ENCODE results near the gene UNC119. TPM values are rescaled to one million over a fixed set of nuclear protein-coding genes. Genes with fewer than 3 reads are reported as not detected.

UNC119 gene
- polyA plus RNA-seq, 3 donors: 77.5 to 189 (median 80.2) TPM

DNA sequence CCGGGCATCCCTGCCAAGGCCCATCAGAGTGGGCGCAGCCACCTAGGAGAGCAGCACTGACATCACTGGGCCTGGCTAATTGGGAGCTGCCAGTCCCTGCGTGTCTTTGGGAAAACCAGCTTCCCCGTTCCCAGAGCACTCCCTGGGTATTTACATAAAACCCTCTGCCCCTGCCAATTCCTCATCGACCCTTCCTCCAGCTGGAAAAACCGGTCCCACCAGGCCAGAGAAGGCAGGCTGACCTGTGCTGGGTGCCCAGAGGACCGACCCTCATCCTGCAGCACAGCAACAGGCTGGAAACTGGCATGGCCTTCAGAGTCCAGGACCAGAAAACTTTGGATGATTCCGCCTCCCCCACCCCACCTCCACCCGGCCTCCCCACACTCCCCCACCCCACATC lies 54.5 kb downstream of the UNC119 start:
- Mint-ChIP-seq H3K27me3 (ENCODE audit: low read depth in 3 of 3) (peaks cover 1 to 3% (median 3%) of the 10 kb centered on the region in 3 donors), H3K36me3 (no peaks in the 10 kb centered on the region), H3K27ac (no peak overlapping the region), H3K9me3 (peaks cover 0 to 2% (median 0%) of the 10 kb centered on the region in 7 donors), H3K4me3 (no peak overlapping the region), H3K4me1 (peaks cover 1% of the 10 kb centered on the region)
- Histone ChIP-seq H3K4me1 (ENCODE audit: control insufficient read depth in 1 of 2, insufficient read depth in 2 of 2, low read length in 2 of 2) (no peaks in the 10 kb centered on the region), H4K20me1 (ENCODE audit: insufficient read depth, low read length) (no peaks in the 10 kb centered on the region), H3K4me3 (replicated peaks in 1 of 3; ENCODE audit: low read depth in 2 of 3, low read length in 3 of 3) (no peak overlapping the region), H2AFZ (ENCODE audit: insufficient read depth, low read depth, low read length, poor library complexity, severe bottlenecking) (no peak overlapping the region), H3K27me3 (ENCODE audit: control insufficient read depth in 2 of 2, insufficient read depth in 2 of 2, low read length in 2 of 2) (no peaks in the 10 kb centered on the region), H3K27ac (ENCODE audit: low read depth in 1 of 2, low read length in 2 of 2) (no peak overlapping the region), H3K9me3 (replicated peaks in 1 of 2; ENCODE audit: control insufficient read depth in 1 of 2, insufficient read depth in 1 of 2, low read length in 2 of 2) (no peaks in the 10 kb centered on the region), H3K9ac (ENCODE audit: insufficient read depth, low read length, poor library complexity, severe bottlenecking) (no peak overlapping the region), H3K36me3 (replicated peaks in 1 of 2; ENCODE audit: control insufficient read depth in 1 of 2, insufficient read depth in 2 of 2, low read length in 2 of 2) (no peaks in the 10 kb centered on the region), H3K4me2 (replicated peaks; ENCODE audit: extremely low read depth, low read length, poor library complexity, severe bottlenecking) (no peak overlapping the region), H3K79me2 (ENCODE audit: insufficient read depth, low read length) (no peaks in the 10 kb centered on the region)
- WGBS (ENCODE audit: insufficient coverage): 85% methylated on average over 7 of the region's 9 CpGs
- intact Hi-C loops (cut with micrococcal nuclease): no loop called here
- DNase-seq: no peak
- TF ChIP-seq, protein P1, sequence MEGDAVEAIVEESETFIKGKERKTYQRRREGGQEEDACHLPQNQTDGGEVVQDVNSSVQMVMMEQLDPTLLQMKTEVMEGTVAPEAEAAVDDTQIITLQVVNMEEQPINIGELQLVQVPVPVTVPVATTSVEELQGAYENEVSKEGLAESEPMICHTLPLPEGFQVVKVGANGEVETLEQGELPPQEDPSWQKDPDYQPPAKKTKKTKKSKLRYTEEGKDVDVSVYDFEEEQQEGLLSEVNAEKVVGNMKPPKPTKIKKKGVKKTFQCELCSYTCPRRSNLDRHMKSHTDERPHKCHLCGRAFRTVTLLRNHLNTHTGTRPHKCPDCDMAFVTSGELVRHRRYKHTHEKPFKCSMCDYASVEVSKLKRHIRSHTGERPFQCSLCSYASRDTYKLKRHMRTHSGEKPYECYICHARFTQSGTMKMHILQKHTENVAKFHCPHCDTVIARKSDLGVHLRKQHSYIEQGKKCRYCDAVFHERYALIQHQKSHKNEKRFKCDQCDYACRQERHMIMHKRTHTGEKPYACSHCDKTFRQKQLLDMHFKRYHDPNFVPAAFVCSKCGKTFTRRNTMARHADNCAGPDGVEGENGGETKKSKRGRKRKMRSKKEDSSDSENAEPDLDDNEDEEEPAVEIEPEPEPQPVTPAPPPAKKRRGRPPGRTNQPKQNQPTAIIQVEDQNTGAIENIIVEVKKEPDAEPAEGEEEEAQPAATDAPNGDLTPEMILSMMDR (IDR thresholded peaks at IDR 0.05): no peak

Other genes starting within 250 kb of the UNC119 start
- gene TMEM97, start 233.4 kb downstream of the UNC119 start, polyA plus RNA-seq: 1 to 10 TPM; 1.3 to 1.5 (median 1.4) TPM
- gene IFT20, start 217.2 kb downstream of the UNC119 start, polyA plus RNA-seq: 10 to 100 TPM; 61.1 to 79.1 (median 75.4) TPM
- gene TNFAIP1, start 216.9 kb downstream of the UNC119 start, polyA plus RNA-seq: 1 to 10 TPM; 7.2 to 9.5 (median 9.4) TPM
- 10 to 100 TPM; 31.5 to 76.9 (median 72.4) TPM for gene POLDIP2, start 195.1 kb downstream of the UNC119 start, polyA plus RNA-seq
- gene SEBOX, start 187.4 kb downstream of the UNC119 start, polyA plus RNA-seq: not detected
- not detected for gene VTN, start 182.3 kb downstream of the UNC119 start, polyA plus RNA-seq
- gene SARM1, start 180.9 kb downstream of the UNC119 start, polyA plus RNA-seq: 1 to 10 TPM in 1 of 3 donors, under 1 TPM in 2; 0.78 to 7.1 (median 0.90) TPM
- 1 to 10 TPM; 1.5 to 6.3 (median 1.7) TPM for gene SLC46A1, start 146.4 kb downstream of the UNC119 start, polyA plus RNA-seq
- not detected for gene SLC13A2, start 79.0 kb downstream of the UNC119 start, polyA plus RNA-seq
- not detected for gene FOXN1, start 46.3 kb downstream of the UNC119 start, polyA plus RNA-seq
- gene PIGS, start 18.9 kb upstream of the UNC119 start, polyA plus RNA-seq: 10 to 100 TPM; 59.4 to 87.5 (median 84.9) TPM
- 10 to 100 TPM in 1 of 3 donors, 1 to 10 TPM in 2; 7.1 to 10.6 (median 9.8) TPM for gene ALDOC, start 24.3 kb upstream of the UNC119 start, polyA plus RNA-seq
- gene SPAG5, start 46.4 kb upstream of the UNC119 start, polyA plus RNA-seq: 1 to 10 TPM in 1 of 3 donors, not detected in 2; 7.7 TPM
- gene RSKR, start 61.6 kb upstream of the UNC119 start, polyA plus RNA-seq: 10 to 100 TPM in 1 of 3 donors, not detected in 2; 33.2 TPM
- 10 to 100 TPM; 46.8 to 69.2 (median 53.2) TPM for gene BLTP2, start 92.5 kb upstream of the UNC119 start, polyA plus RNA-seq
- 100 to 1,000 TPM in 1 of 3 donors, 10 to 100 TPM in 2; 52.9 to 103 (median 84.5) TPM for gene SDF2, start 109.3 kb upstream of the UNC119 start, polyA plus RNA-seq
- gene SUPT6H, start 109.6 kb upstream of the UNC119 start, polyA plus RNA-seq: 10 to 100 TPM in 1 of 3 donors, 1 to 10 TPM in 2; 3.8 to 33.9 (median 7.8) TPM
- 1 to 10 TPM in 1 of 3 donors, under 1 TPM in 2; 0.31 to 8.9 (median 0.78) TPM for gene PROCA1, start 159.3 kb upstream of the UNC119 start, polyA plus RNA-seq
- 10 to 100 TPM; 66.7 to 93.3 (median 79.1) TPM for gene RAB34, start 165.2 kb upstream of the UNC119 start, polyA plus RNA-seq
- gene RPL23A, start 167.4 kb upstream of the UNC119 start, polyA plus RNA-seq: 1,000 to 10,000 TPM in 2 of 3 donors, 100 to 1,000 TPM in 1; 542 to 1,304 (median 1,152) TPM
- under 1 TPM in 1 of 3 donors, not detected in 2; 0.79 TPM for gene TLCD1, start 173.6 kb upstream of the UNC119 start, polyA plus RNA-seq
- gene NEK8, start 176.2 kb upstream of the UNC119 start, polyA plus RNA-seq: 1 to 10 TPM; 2.7 to 9.6 (median 3.1) TPM
- 10 to 100 TPM in 1 of 3 donors, 1 to 10 TPM in 1, under 1 TPM in 1; 0.33 to 38.0 (median 1.0) TPM for gene TRAF4, start 191.4 kb upstream of the UNC119 start, polyA plus RNA-seq

Measured in CD14-positive monocyte (primary cell).